ENCODE results near the gene ASCC3. TPM values are rescaled to one million over a fixed set of nuclear protein-coding genes. Genes with fewer than 3 reads are reported as not detected.

The ASCC3 gene
- total and polyA plus RNA-seq, 2 experiments from 2014 or later: 92.9 to 129 TPM

DNA sequence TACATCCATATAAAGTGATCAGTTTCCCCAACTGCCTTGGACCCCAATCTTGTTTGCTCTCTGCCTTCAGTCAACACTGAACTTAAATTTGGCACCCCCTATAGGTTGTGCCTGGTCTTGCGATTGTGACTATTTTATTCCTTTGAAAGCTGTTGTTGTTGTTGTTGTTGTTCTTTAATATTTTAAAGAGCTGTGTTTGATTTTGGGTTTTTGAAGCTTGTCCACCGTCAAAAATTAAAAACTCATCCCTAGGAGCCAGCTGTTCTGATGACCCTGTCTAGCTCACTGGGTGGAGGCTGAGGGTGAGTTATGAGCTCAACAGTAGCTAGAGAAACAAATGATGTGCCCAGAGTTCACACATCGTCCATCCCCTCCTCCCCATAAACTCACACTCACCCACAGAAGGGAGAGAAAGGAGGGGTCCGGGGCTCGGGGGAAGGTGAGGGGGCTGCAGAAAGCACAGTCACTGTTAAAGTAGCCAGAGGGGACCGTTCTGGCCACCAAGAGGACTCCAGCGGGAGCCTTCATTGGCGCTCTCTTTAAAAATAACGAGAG is 420.4 kb downstream of the ASCC3 start:
- Mint-ChIP-seq H3K36me3 (ENCODE audit: low read depth) (peaks cover 2% of the 10 kb centered on the region; the same call in 1 of the 3 replicates), H3K27me3 (ENCODE audit: insufficient read depth, low read depth, poor library complexity) (peaks cover 53% of the 10 kb centered on the region), H3K27ac (no peak overlapping the region), H3K4me1 (peaks cover 64% of the 10 kb centered on the region), H3K9me3 (no peaks in the 10 kb centered on the region; the same call in 2 of the 3 replicates), H3K4me3 (peak overlapping the region; percentile 59)
- Histone ChIP-seq H3K36me3 (ENCODE audit: insufficient read depth) (no peaks in the 10 kb centered on the region), H3K9me2 (ENCODE audit: insufficient read depth) (no peaks in the 10 kb centered on the region), H3K27ac (ENCODE audit: low read depth) (no peak overlapping the region), H3K27me3 (ENCODE audit: insufficient read depth) (peaks cover 100% of the 10 kb centered on the region), H3K4me3 (peak overlapping the region; percentile 55), H3K79me2 (replicated peaks; ENCODE audit: insufficient read depth) (no peaks in the 10 kb centered on the region), H4K20me1 (replicated peaks; ENCODE audit: insufficient read depth) (peaks cover 43% of the 10 kb centered on the region), H3K4me2 (peak overlapping the region; percentile 82), H3F3A (replicated peaks; ENCODE audit: low read depth) (peaks cover 34% of the 10 kb centered on the region), H3K4me1 (ENCODE audit: insufficient read depth) (peaks cover 75% of the 10 kb centered on the region), H2AFZ (no peak overlapping the region)
- no peak for ATAC-seq
- peak; percentile 81 for DNase-seq (ENCODE audit: low spot score)
- TF ChIP-seq, protein P1, sequence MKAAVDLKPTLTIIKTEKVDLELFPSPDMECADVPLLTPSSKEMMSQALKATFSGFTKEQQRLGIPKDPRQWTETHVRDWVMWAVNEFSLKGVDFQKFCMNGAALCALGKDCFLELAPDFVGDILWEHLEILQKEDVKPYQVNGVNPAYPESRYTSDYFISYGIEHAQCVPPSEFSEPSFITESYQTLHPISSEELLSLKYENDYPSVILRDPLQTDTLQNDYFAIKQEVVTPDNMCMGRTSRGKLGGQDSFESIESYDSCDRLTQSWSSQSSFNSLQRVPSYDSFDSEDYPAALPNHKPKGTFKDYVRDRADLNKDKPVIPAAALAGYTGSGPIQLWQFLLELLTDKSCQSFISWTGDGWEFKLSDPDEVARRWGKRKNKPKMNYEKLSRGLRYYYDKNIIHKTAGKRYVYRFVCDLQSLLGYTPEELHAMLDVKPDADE (IDR thresholded peaks at IDR 0.05): no peak
- TF ChIP-seq STAT1 (IDR thresholded peaks at IDR 0.05; ENCODE audit: unreplicated experiment): no peak
- TF ChIP-seq ZNF114 (CRISPR knock-in tag; IDR thresholded peaks at IDR 0.05): no peak
- no peak for TF ChIP-seq POLR2AphosphoS5 (IDR thresholded peaks at IDR 0.05; ENCODE audit: low read depth)
- no peak for TF ChIP-seq CREB1 (CRISPR knock-in tag; IDR thresholded peaks at IDR 0.05; ENCODE audit: low read depth)
- TF ChIP-seq REST (IDR thresholded peaks at IDR 0.05; ENCODE audit: unreplicated experiment): no peak
- no peak for TF ChIP-seq EZH2phosphoT487 (IDR thresholded peaks at IDR 0.05; ENCODE audit: unreplicated experiment)
- TF ChIP-seq, protein P2, sequence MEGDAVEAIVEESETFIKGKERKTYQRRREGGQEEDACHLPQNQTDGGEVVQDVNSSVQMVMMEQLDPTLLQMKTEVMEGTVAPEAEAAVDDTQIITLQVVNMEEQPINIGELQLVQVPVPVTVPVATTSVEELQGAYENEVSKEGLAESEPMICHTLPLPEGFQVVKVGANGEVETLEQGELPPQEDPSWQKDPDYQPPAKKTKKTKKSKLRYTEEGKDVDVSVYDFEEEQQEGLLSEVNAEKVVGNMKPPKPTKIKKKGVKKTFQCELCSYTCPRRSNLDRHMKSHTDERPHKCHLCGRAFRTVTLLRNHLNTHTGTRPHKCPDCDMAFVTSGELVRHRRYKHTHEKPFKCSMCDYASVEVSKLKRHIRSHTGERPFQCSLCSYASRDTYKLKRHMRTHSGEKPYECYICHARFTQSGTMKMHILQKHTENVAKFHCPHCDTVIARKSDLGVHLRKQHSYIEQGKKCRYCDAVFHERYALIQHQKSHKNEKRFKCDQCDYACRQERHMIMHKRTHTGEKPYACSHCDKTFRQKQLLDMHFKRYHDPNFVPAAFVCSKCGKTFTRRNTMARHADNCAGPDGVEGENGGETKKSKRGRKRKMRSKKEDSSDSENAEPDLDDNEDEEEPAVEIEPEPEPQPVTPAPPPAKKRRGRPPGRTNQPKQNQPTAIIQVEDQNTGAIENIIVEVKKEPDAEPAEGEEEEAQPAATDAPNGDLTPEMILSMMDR (conservative IDR thresholded peaks at IDR 0.05; ENCODE audit: low read depth in 2 of 2): peak; percentile 71 to 96
- TF ChIP-seq EZH2 (IDR thresholded peaks at IDR 0.05; ENCODE audit: low read depth, unreplicated experiment): peak; percentile 78
- no peak for TF ChIP-seq ZNF331 (CRISPR knock-in tag; IDR thresholded peaks at IDR 0.05; ENCODE audit: low read depth)
- no peak for TF ChIP-seq ZNF462 (CRISPR knock-in tag; IDR thresholded peaks at IDR 0.05)
- no peak for TF ChIP-seq NANOG (IDR thresholded peaks at IDR 0.05; ENCODE audit: borderline replicate concordance)
- no peak for TF ChIP-seq JUNB (IDR thresholded peaks at IDR 0.05; ENCODE audit: unreplicated experiment)

Data from GM23338 (cell line).